Stomach (tissue), 4 donors: ENCODE data around the gene PDLIM4.

Experiments
- EP300 ChIP-seq: sonication (generic); formaldehyde crosslinking; IDR thresholded peaks from one replicate; pipeline ENCODE4 v1.6.1; 2017; ENCODE audit warnings: antibody characterized with exemption
- TF ChIP-seq, protein P1 (sequence below), 7 experiments: fragments of 450-650 bp in 4 of 7; fragments of 200-600 bp in 3 of 7; sonication (generic) in 3 of 7; IDR thresholded peaks; one replicate each; pipeline ENCODE4 v1.5.1; 2016 to 2019; ENCODE audit warnings: antibody characterized with exemption in 7 of 7, control low read depth in 2 of 7, mild to moderate bottlenecking in 1 of 7

DNA sequence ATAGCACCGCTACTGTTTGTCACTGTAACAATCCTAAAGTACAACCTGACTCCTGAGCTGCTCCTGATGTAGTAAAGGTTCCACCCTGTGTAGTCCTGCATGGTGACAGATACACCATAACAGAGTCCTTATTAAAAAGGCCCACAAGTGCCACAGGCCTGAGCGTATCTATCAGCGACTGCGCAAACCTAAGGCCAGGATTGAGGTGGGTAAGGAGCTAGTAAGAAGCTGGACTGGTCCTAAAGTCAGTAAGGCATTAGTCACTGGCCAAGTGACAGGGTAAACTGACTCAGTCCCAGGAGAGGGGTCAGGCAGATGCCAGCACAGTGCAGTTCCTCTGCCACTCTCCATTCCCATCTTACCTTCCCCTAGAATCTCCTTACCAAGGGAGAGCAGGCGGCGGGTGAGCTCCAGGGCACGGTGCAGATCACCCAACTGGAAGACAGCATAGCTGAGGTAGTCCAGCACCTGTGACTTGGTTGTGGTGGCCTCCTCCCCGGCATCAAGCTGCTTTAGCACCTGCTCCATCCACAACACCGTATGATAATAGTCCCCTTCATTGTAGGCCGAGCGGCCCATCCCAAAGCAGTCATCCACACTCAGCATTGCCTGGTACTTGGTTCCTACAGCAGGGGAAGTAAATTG, 47.5 kb upstream of the PDLIM4 start:
- TF ChIP-seq EP300, result no peak
- TF ChIP-seq, protein P1, sequence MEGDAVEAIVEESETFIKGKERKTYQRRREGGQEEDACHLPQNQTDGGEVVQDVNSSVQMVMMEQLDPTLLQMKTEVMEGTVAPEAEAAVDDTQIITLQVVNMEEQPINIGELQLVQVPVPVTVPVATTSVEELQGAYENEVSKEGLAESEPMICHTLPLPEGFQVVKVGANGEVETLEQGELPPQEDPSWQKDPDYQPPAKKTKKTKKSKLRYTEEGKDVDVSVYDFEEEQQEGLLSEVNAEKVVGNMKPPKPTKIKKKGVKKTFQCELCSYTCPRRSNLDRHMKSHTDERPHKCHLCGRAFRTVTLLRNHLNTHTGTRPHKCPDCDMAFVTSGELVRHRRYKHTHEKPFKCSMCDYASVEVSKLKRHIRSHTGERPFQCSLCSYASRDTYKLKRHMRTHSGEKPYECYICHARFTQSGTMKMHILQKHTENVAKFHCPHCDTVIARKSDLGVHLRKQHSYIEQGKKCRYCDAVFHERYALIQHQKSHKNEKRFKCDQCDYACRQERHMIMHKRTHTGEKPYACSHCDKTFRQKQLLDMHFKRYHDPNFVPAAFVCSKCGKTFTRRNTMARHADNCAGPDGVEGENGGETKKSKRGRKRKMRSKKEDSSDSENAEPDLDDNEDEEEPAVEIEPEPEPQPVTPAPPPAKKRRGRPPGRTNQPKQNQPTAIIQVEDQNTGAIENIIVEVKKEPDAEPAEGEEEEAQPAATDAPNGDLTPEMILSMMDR (IDR thresholded peaks at IDR 0.05), result no peak
